Activated CD4-positive, alpha-beta T cell treated with anti-CD3 and anti-CD28 coated beads for 4 hours (primary cell): ENCODE results near the gene FCGR1A.
A peak's percentile ranks its signal among the peaks of the same experiment; 100 is the strongest.
"Not testable (repeated sequence)": the region's sequence is repeated elsewhere in the genome, so short reads cannot be mapped to it uniquely, and the experiment has no call there.

Experiments
- DNase-seq, 2 donors: peaks; one replicate each; pipeline ENCODE4 v3.0.0-alpha.2; 2020

Gene FCGR1A

DNA sequence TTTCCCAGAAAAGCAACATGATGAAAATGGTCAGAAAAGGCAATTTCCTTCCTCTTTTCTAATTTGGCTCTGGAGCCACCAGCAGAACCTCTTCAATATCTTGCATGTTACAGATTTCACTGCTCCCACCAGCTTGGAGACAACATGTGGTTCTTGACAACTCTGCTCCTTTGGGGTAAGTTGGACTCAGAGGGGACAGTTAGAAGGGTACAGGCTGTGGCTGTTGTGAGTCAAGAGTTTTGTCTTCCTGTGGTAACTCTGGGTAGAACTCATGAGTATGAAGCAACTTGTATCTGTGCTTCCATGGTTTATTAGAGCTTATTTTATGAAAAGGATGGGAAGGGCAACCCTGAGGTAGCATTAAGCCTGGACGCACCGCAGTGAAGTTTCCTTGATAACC, at the start of gene FCGR1A:
FCGR1A (plus strand) TSS at position 95 of the 400 bp plus-strand sequence; CDS start at position 145, 50 bp downstream.
- DNase-seq: not testable (repeated sequence)

DNA sequence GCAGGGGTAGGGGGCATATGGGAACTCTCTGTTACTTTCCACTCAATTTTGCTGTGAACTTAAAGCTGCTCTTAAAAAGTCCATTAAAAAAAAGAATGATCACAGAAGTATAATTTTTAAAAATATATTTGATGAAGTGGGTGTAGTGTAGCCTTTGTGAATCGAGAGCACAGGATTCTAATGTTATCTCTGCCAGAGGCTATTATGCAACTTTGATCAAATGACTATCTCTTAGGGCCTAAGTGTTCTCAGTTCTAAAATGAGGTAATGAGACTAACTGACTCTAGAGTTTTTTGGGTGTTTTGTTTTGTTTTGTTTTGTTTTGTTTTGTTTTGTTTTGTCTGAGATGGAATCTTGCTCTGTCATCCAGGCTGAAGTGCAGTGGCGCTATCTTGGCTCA, 49.7 kb upstream of the FCGR1A start:
- DNase-seq: not testable (repeated sequence)

DNA sequence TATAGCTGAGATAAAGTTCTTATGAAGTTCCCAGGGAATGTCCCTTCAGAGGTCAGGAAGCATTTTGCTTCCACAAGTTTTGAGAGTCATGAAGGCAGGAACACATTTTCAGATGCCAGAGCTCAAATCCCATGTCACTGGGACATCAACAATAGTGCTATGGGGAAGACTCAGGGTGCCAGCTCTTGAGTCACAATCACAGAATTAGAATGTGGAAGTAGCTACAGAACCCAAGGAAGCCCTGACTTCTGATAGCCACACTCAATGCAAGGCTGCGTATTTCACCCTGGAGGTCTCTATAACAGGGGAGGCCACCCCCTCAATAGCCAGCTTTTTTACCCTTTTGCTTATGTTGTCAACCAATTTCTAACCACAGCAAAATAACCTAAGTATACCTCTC, 47.8 kb upstream of the FCGR1A start:
- DNase-seq: not testable (repeated sequence)

DNA sequence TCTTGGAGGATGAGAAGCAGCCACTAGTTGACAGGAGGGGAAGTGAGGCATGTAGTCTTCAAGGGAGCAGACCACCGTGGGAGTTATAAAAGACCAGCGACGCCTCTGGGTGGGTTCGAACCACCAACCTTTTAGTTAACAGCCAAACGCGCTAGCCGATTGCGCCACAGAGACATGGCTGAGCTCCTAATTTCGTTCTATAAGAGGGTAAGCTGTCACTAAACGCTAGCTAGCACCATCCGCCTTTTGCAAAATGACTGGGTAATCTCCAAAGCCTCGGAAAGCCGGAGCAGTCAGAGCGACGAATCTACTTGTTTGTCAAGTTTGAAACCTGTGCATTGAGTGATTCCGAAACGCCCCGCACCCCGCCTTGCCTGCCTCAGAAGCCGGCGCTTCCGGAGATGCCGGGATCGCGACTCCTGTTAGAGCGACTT, 42.3 kb upstream of the FCGR1A start:
- DNase-seq: peak; percentile 8 to 39

DNA sequence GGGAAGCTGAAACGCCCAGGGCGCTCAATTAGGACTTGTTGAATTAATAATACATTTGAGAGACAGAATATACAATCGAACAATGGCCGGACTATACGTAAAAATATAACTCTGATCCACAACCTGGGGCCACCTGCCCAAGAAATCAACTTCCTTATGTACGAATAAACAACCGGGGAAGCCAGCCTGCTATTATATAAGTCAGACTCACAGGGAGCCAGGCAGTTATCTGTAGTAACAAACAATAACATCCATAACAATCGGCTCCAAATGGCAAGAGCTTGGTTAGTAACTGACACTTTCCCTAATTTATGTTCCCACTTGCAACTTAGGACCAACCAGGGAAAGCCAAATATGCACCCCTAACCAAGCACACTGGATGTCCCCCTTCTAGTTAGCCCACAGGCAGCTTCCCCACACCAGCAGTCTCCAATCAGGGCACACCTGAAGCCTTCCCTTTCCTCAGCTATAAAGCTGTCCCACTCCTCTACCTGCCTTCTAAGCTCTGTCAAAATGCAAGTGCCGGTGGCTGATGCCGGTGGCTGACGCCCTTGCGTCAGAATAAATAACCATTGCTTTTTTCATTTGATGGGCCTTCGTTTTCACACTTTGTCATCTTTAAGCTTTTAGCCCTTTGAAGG, 41.8 kb upstream of the FCGR1A start:
- not testable (repeated sequence) for DNase-seq

DNA sequence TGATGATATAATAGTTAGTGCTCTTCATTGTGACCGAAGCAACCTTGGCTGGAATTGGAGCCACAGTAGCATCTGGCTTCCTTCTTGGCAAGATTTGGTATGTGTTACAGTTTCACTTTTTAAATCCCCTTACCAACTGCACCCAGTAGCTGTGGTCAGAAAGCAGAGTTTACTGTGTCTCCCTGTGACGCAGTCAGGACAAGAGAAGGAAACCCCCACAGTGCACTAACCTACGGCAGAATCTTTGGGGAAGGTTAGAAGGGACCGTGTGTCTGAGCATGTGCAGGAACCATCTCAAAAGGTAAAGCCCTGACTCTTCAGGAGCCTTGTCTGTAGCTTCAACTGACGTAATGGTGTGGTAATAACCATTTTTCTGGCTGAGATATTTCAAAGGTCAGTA, 40.6 kb upstream of the FCGR1A start:
- not testable (repeated sequence) for DNase-seq

DNA sequence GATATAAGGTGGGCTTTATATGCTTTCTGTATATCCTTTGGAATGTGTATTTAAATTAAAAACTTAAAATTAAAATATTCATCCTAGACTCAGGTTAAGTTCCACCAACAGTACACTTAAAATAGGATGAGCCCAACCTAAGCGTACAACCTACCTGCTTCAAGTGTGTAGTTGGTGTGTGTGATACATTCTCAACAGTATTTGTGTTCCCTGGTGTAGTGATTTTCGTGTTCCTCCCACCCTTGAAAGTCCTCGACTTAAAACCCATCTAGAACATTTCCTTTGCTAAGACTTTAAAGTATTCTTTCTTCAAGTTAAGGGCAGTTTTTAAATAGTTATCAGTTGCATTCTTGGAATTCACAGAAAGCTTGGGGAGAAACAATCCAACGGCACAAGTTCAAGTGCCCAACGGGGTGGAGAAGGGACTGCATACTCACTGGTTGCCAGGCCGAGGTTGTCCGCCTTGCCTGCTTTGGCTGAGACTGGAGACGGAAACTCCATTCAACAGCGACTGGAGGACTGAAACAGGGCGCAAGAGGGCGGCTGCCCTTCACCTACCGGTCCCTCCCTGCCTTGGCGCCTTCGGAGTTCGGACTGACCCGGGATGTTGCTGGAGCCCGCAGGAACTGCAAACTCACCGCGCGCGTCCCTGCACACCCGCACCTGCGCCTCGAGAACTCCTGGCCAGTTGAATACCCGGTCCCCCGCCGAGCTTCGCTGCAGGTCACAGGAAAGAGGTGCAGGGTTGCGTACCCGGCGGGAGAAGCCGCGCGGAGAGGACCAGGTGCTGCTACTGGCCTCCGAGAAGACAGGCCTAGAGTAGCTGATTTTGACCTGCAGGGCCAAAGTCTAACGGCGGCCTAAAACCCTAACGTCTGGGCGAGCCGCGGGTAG, 35.8 kb upstream of the FCGR1A start:
- not testable (repeated sequence) for DNase-seq

DNA sequence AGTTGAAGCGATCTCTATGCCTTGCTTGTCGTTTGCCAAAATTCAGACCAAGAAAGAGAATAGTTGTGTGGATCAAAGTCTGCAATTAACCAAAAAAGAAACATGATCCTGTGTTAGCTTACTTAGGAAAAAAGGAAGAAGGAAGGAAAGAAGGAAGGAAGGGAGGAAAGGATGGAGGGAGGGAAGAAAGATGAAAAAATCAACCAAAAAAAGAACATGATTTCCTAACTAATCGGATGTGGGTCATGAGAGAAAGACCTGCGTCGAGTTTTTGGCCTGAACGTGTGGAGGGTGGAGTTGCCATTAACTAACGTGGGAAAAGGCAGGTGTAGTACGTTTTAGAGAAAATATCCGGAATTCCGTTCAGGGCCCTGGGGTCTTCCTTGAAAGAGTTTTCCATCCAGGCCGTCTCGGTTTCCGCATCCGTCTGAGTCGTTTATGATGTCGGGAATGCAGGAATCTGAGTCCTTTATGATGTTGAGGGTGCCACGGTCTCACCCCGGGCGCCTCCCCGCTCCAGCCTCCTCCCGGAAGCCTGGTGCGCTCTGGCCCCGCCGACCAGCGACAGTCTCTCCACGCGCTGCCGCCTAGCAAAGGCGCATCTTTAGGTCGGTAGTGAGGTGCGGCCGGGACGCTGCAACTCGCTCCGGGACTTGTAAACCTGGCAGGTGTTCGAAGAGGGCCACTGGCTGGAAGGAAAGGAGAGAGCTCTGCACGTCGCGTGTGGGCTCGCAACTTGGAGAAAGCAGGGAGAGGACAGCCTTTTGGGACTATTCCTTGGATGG, 34.9 kb upstream of the FCGR1A start:
- DNase-seq: not testable (repeated sequence)

DNA sequence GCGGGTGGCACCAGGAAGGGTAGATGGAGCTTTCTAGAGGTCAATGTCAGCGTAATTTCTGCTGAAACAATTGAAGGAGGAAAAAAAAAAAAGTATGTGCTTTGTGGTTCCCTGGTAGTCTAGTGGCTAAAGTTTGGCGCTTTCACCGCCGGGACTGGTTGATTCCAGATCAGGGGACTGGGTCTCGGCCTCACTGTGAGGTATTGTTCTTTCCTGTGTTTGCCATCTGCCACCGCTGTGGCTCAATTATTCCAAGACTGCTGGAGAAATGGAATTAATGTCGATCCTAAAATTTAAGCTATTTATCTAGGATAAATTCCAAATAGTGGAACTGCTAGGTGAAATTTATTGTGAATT, 34.4 kb upstream of the FCGR1A start:
- DNase-seq: not testable (repeated sequence)

DNA sequence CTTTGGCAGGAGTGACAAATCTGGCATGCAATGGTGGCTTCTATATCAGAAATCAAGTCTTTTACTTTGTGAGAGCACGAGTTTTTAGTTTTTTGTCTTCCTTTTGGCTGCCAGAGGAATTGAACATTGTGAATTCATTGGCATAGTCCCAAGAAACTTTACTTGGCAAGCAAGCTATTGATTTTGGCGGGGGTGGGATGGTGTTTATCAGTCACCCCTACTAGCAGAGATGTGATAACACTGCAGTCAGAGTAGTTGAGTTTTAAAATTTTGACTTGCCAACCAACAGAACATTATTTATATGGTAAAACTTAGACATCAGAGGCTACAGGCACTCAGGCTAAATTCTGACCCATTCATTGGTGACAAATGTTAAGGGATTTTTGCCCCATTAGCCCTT, 31.9 kb upstream of the FCGR1A start:
- not testable (repeated sequence) for DNase-seq

DNA sequence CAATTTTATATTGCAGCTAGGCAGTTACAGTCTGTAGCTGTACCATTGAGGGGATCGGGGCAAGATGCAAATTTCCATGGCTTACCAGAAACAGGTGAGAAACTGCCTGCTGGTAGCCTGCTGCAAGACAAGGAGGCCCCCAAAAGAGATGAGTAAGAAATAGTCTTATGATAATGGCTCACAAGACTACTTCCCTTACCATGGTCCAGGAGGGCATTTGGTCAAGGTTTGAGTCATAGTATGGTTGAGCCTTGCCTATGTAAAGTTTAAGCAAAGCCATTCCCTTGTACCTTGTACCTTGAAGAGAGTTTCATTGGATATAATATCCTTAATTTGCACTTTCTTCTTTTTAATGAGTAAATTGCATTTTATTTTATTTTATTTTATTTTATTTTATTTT, 30.3 kb upstream of the FCGR1A start:
- DNase-seq: not testable (repeated sequence)

DNA sequence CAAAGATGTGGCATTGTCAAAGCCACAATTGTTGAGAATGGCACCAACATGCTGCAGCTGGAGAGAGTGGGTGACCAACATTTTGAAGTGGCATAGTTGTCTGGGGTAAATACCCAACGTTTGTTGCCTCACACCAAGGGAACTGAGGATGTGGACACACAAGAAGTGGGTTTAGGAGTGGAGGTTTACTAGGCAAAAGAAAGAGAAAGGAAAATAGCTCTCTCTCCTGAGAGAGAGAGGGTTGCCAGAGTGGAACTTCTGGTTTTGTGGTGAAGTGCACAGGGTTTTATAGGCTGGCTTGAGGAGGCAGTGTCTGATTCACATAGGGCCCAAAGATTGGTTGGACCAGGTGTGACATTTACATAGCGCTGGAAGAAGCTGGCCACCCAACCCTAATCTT, 29.0 kb upstream of the FCGR1A start:
- not testable (repeated sequence) for DNase-seq

DNA sequence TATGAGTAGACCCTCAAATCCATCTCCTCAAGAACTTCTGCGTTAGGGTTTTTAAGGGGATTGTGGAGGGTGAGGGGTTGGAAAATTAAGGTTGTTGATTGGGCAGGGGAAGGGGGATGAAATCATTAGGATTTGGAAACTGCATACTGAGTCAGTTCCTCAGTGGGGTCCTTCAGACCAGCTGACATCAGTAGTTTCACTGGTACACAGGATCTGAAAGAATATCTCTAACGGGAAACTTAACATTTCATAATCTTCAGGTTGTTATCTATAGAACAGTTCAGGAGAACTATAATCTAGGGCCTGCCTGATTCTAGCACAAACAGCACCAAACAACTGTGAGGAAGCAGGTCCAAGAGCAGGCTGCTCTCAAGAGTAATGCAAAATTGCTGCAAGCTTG, 27.2 kb upstream of the FCGR1A start:
- DNase-seq: not testable (repeated sequence)

DNA sequence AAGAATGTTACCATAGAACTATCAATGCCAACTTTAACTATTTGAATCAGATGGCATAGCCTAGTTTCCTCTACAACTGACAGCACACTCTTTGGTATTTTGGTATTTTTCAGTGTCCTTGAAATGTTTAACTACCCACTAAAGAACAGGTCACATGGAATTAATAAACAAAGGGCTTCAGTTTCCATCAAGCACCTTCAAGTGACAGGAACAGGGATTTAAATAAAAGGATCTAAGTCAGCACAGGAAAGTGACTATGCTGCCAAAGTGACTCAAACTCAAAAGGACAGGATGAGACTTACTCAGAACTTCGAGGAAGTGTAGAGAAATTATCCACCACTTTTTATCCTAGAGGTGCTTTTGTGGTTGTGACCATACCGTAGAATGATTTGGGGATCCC, 20.2 kb upstream of the FCGR1A start:
- not testable (repeated sequence) for DNase-seq

DNA sequence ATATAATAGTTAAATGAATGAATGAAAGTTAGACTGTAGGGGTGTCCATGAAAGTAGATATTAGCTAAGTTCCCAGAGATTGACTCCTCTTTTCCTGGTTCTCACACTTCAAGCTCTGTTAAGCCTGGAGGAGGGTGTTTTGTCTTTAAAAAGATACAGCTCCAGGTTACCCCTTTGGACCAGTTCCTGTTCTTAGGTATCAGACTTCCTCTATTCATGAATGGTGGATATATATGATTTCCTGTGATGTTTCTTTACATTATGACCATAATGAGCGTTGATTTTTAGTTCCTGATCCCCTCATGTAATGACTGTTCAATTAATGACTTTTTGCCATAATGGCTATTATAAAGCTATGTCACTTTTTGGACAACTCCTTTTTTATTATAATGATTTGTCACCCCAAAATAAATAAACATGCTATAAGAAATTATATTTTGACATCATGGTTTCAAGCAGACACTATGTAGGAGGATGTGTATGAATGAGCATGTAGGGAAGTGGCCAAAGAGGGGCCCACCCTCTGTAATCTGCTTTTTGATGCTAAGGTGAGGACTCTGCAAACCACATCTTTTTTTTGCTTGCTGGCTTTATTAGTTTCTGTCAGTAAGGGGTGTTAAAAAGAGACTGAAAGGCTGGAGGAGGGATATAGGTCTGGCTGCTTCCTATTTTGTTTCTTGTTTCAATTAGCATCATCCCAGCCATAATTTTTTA, 18.2 kb upstream of the FCGR1A start:
- not testable (repeated sequence) for DNase-seq

DNA sequence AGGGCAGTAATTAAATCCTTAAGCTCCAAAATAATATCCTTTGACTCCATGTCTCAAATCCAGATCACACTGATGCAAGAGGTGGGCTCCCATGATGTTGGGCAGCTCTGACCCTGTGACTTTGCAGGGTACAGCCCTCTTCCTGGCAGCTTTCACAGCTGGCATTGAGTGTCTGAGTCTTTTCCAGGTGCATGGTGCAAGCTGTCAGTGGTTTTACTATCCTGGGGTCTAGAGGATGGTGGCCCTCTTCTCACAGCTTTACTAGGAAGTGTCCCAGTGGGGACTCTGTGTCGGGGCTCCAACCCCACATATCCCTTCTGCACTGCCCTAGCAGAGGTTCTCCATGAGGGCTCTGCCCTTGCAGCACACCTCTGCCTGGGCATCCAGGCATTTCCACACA, 16.3 kb upstream of the FCGR1A start:
- DNase-seq: not testable (repeated sequence)

DNA sequence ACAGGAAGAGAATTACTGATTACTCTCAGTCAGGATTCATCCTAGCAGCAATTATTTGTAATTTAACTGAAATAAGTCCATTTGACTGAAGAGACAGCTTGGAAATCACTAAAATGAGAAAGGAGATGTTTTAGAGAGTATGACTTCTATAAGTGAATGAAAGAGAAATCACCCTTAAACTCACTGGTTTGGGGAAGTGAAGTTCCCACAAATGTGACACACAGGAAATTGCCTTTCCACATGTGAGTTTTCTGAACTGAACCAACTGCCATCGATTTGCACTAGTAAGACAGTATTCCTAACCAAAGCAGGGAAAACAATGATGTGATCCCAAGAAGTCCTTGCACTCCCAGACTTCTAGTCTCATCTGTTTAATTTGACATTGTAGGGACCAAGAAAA, 13.3 kb upstream of the FCGR1A start:
- not testable (repeated sequence) for DNase-seq

DNA sequence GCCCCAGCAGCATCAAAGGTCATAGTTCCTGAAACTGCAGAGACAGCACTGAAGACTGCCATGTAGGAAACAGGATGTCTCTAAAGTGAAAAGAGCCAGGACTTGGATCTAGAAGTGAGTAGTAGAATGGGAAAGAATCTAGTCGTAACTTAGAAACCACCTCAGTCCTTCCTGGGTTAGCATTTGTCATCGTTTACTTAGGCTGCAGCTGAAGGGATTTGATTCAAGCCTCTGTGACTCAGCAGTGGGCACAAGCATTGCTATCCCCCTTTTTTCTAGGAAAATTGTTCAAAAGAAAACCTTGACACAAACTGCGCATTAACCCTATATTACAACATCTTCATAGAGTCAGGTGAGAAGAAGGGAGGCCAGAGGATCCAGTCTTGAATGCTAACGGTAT, 11.8 kb upstream of the FCGR1A start:
- not testable (repeated sequence) for DNase-seq

DNA sequence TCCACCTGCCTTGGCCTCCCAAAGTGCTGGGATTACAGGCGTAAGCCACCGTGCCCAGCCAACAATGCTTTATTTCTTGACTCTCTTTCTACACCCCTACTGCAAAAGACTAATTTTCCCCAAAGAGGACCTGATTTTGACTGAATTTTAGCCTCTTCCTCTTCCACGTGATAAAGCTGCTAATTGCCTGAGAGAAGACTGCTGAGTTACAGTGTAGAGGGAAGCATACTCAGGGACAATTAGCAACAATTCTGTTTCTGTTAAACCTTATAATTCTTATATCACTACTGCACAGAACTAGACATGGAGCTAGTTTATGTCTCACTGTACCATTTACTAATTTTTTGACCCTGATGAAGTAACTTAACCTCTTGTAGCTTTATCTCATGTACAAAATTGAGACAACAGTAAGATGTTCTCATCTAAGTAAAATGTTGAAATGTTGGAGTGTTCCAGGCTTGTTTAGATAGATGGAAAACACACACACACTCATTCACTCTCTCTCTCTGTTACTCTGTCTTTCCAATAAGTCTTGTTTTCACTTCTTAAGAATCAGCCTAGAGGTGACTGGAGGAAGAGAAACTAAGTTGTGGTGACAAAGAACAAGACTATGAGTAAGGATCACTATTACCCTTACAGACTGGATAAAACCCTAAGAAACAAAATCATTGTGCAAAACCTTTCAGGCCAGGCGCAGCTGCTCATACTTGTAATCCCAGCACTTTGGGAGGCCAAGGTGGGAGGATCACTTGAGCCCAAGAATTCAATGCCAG, 10.7 kb upstream of the FCGR1A start:
- not testable (repeated sequence) for DNase-seq

DNA sequence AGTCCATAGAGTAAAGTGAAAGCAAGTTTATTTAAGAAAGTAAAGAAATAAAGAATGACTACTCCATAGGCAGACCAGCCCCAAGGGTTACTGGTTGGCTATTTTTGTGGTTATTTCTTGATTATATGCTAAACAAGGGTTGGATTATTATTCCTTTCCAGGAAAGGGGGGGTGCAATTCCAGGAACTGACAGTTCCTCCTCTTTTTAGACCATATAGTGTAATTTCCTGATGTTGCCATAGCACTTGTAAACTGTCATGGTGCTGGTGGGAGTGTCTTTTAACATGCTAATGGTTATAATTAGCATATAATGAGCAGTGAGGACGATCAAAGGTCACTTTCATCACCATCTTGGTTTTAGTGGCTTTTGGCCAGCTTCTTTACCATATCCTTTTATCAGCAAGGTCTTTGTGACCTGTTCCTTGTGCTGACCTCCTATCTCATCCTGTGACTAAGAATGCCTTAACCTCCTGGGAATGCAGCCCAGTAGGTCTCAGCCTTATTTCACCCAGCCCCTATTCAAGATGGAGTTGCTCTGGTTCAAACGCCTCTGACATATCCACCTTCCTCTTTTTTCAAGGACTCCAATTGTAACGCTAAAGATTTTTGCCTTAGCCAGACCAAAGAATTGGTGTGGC, 6.9 kb upstream of the FCGR1A start:
- DNase-seq: not testable (repeated sequence)

DNA sequence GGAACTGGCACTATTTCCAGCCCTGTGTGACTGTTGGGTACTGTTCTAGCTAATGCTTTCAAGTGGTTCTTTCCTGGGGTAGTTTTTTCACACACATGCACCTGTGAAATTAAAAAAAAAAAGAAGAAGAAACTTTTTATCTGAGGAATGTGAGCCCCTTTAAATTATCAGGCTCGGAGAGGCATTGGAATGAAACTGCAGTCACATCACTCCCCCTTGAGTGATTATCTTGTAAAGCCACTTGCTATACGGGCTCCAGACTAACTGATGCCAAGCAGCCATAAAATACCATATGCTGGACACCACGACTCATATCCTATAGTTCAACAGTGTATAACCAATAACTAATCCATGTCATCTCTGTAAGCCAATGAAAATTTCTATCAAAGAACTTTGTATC, 5.4 kb upstream of the FCGR1A start:
- not testable (repeated sequence) for DNase-seq
